Stimulated activated CD8-positive, alpha-beta memory T cell treated with anti-CD3 and anti-CD28 coated beads, Interleukin-15, amount 100 ng/mL, for 4 hours (primary cell): Measurements from ENCODE around the gene CST7.
"Not testable (repeated sequence)": the region's sequence is repeated elsewhere in the genome, so short reads cannot be mapped to it uniquely, and the experiment has no call there.

Source experiments
- DNase-seq, 2 donors: peaks; one replicate each; pipeline ENCODE4 v3.0.0-alpha.2; 2020; ENCODE audit warnings: low read depth in 2 of 2

Gene CST7

GRCh38 chr20:24929867-24930723 lies 19.0 kb upstream of the CST7 start:
- not testable (repeated sequence) for DNase-seq

- not testable (repeated sequence) for DNase-seq
Observed at GRCh38 chr20:24930724-24931688, 18.1 kb upstream of the CST7 start.

GRCh38 chr20:24931893-24932292 lies 17.2 kb upstream of the CST7 start:
- DNase-seq, result not testable (repeated sequence)

GRCh38 chr20:24933266-24933908 lies 15.7 kb upstream of the CST7 start:
- no peak for DNase-seq

- no peak for DNase-seq
Observed at GRCh38 chr20:24934101-24934661, 14.9 kb upstream of the CST7 start.

GRCh38 chr20:24934716-24935115 lies 14.4 kb upstream of the CST7 start:
- DNase-seq, result no peak

- no peak for DNase-seq
Observed at GRCh38 chr20:24935140-24935539, 13.9 kb upstream of the CST7 start.

GRCh38 chr20:24935766-24936525 lies 13.1 kb upstream of the CST7 start:
- DNase-seq, result no peak

GRCh38 chr20:24936526-24937407 lies 12.3 kb upstream of the CST7 start:
- no peak for DNase-seq

GRCh38 chr20:24937579-24937978 lies 11.5 kb upstream of the CST7 start:
- DNase-seq, result no peak

- no peak for DNase-seq
Observed at GRCh38 chr20:24938498-24938897, 10.6 kb upstream of the CST7 start.

- DNase-seq, result no peak
Observed at GRCh38 chr20:24939036-24939435, 10.0 kb upstream of the CST7 start.

GRCh38 chr20:24942679-24943078 lies 6.4 kb upstream of the CST7 start:
- no peak for DNase-seq

GRCh38 chr20:24943196-24943595 lies 5.9 kb upstream of the CST7 start:
- no peak for DNase-seq

- DNase-seq, result no peak
Observed at GRCh38 chr20:24943731-24944130, 5.3 kb upstream of the CST7 start.

GRCh38 chr20:24946376-24946775 lies 2.7 kb upstream of the CST7 start:
- not testable (repeated sequence) for DNase-seq

- not testable (repeated sequence) for DNase-seq
Observed at GRCh38 chr20:24948396-24948938, 602 bp upstream of the CST7 start.

GRCh38 chr20:24949756-24950127 lies 673 bp downstream of the CST7 start:
- DNase-seq, result no peak

GRCh38 chr20:24950128-24950835 lies 1.2 kb downstream of the CST7 start:
- DNase-seq, result no peak
